A673 (cell line): ENCODE results near the gene PAGE2.

Experiments
- EZH2 ChIP-seq: fragments of 200-600 bp; sonication (generic); IDR thresholded peaks from 2 replicates; pipeline ENCODE4 v1.6.1; 2017; ENCODE audit warnings: borderline replicate concordance, low read depth, mild to moderate bottlenecking, mixed read lengths, antibody characterized with exemption, low read length; ENCODE audit not compliant: poor library complexity, severe bottlenecking
- TF ChIP-seq, protein P1 (sequence below): fragments of 300-800, 200-600 bp; sonication (generic); conservative IDR thresholded peaks from 2 replicates; pipeline ENCODE4 v1.5.1; 2017; ENCODE audit warnings: low read depth, mild to moderate bottlenecking, antibody characterized with exemption, low read length, moderate library complexity, mixed read lengths

DNA sequence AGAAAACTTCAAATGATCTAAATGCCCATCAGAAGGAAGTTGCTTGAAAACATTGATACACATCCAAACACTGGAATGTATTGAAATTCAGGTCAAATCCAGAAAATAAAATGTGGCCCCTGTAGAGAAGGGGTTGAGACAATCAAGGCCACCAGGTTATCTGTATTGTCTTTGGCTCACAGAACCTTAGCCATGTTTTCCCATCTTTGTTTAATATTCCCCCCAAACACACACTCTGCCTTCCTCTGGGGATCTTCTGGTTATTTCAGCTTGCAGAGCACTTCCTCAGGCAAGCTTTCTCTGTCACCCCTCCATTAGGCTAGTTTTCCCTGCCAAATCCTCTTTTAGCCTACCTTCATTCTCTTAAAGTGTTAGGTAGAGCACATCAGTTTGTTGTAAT lies 30.5 kb downstream of the PAGE2 start:
- no peak for TF ChIP-seq EZH2
- TF ChIP-seq, protein P1, sequence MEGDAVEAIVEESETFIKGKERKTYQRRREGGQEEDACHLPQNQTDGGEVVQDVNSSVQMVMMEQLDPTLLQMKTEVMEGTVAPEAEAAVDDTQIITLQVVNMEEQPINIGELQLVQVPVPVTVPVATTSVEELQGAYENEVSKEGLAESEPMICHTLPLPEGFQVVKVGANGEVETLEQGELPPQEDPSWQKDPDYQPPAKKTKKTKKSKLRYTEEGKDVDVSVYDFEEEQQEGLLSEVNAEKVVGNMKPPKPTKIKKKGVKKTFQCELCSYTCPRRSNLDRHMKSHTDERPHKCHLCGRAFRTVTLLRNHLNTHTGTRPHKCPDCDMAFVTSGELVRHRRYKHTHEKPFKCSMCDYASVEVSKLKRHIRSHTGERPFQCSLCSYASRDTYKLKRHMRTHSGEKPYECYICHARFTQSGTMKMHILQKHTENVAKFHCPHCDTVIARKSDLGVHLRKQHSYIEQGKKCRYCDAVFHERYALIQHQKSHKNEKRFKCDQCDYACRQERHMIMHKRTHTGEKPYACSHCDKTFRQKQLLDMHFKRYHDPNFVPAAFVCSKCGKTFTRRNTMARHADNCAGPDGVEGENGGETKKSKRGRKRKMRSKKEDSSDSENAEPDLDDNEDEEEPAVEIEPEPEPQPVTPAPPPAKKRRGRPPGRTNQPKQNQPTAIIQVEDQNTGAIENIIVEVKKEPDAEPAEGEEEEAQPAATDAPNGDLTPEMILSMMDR = no peak
